Central memory CD4-positive, alpha-beta T cell (primary cell): ENCODE data around the gene MRPS22.
"Not testable (repeated sequence)": the region's sequence is repeated elsewhere in the genome, so short reads cannot be mapped to it uniquely, and the experiment has no call there.

Experiments used
- DNase-seq: peaks from one replicate; pipeline ENCODE4 v3.0.0; 2022

MRPS22 gene

DNA sequence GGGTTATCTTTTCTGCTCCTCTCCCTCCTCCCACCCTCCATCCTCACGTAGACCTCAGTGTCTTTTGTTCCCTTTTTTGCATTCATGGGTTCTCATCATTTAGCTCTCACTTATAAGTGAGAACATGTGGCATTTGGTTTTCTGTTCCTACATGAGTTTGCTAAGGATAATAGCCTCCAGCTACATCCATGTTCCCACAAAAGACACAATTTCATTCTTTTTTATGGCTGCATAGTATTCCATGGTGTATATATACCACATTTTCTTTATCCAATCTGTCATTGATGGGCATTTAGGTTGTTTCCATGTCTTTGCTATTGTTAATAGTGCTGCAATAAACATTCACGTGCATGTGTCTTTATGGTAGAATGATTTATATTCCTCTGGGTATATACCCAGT lies 57.3 kb downstream of the MRPS22 start:
- DNase-seq: not testable (repeated sequence)
